HG02870 (cell line): ENCODE results near the gene ERF.

Source experiments
- ATAC-seq: cut with Tn5 transposase; IDR thresholded peaks from one replicate; pipeline ENCODE4 v1.9.1; 2021; ENCODE audit warnings: mild to moderate bottlenecking, moderate library complexity; ENCODE audit not compliant: unreplicated experiment

Gene ERF

GRCh38 chr19:42254850-42255765 lies at the start of gene ERF:
ERF (minus strand) TSS chr19:42255128; CDS start chr19:42254999, 129 bp downstream.
- peak; percentile 58 for ATAC-seq

GRCh38 chr19:42303876-42304275 lies 48.9 kb upstream of the ERF start:
- ATAC-seq = no peak

GRCh38 chr19:42303101-42303464 lies 48.2 kb upstream of the ERF start:
- no peak for ATAC-seq

GRCh38 chr19:42301646-42302203 lies 46.8 kb upstream of the ERF start, which contains the start of gene PRR19:
PRR19 (plus strand) TSS chr19:42302132; CDS start chr19:42309585, 7,453 bp downstream.
- ATAC-seq = no peak

GRCh38 chr19:42297039-42297438 lies 42.1 kb upstream of the ERF start:
- ATAC-seq = no peak

- ATAC-seq = peak; percentile 55
These were observed 41.0 kb upstream of the ERF start for GRCh38 chr19:42295831-42296525.

- ATAC-seq = no peak
These were observed 40.4 kb upstream of the ERF start for GRCh38 chr19:42295342-42295741.

GRCh38 chr19:42294471-42295137 lies 39.7 kb upstream of the ERF start:
- no peak for ATAC-seq

- no peak for ATAC-seq
These were observed 39.0 kb upstream of the ERF start for GRCh38 chr19:42293948-42294347.

- ATAC-seq = no peak
These were observed 38.6 kb upstream of the ERF start for GRCh38 chr19:42293540-42293939.

GRCh38 chr19:42292963-42293362 lies 38.0 kb upstream of the ERF start:
- no peak for ATAC-seq

- no peak for ATAC-seq
These were observed 37.4 kb upstream of the ERF start for GRCh38 chr19:42292042-42292960.

GRCh38 chr19:42291435-42291810 lies 36.5 kb upstream of the ERF start:
- no peak for ATAC-seq

- ATAC-seq = no peak
These were observed 35.9 kb upstream of the ERF start for GRCh38 chr19:42290523-42291434.

- no peak for ATAC-seq
These were observed 35.2 kb upstream of the ERF start for GRCh38 chr19:42290136-42290522.

- ATAC-seq = no peak
These were observed 34.7 kb upstream of the ERF start for GRCh38 chr19:42289556-42290041.

- no peak for ATAC-seq
These were observed 34.1 kb upstream of the ERF start for GRCh38 chr19:42288881-42289555.

GRCh38 chr19:42288387-42288786 lies 33.5 kb upstream of the ERF start:
- ATAC-seq = no peak

GRCh38 chr19:42287827-42288107 lies 32.8 kb upstream of the ERF start:
- ATAC-seq = no peak
